AG10803 (cell line): ENCODE results near the gene VWA7.

Experiments used
- DNase-seq: peaks from one replicate; pipeline ENCODE4 v3.0.0; 2010; ENCODE audit warnings: low read depth
- H3K4me3 ChIP-seq: 2 replicates; pipeline ENCODE4 v1.5.1; 2011; ENCODE audit warnings: mild to moderate bottlenecking, low read length, control low read depth
- TF ChIP-seq, protein P1 (sequence below): conservative IDR thresholded peaks from 2 replicates; pipeline ENCODE4 v1.5.1; 2011; ENCODE audit warnings: mild to moderate bottlenecking, low read length, control low read depth, inconsistent platforms

Gene VWA7

GRCh38 chr6:31769684-31770371 lies 7.3 kb downstream of the VWA7 start:
- peak; percentile 50 for DNase-seq
- TF ChIP-seq, protein P1, sequence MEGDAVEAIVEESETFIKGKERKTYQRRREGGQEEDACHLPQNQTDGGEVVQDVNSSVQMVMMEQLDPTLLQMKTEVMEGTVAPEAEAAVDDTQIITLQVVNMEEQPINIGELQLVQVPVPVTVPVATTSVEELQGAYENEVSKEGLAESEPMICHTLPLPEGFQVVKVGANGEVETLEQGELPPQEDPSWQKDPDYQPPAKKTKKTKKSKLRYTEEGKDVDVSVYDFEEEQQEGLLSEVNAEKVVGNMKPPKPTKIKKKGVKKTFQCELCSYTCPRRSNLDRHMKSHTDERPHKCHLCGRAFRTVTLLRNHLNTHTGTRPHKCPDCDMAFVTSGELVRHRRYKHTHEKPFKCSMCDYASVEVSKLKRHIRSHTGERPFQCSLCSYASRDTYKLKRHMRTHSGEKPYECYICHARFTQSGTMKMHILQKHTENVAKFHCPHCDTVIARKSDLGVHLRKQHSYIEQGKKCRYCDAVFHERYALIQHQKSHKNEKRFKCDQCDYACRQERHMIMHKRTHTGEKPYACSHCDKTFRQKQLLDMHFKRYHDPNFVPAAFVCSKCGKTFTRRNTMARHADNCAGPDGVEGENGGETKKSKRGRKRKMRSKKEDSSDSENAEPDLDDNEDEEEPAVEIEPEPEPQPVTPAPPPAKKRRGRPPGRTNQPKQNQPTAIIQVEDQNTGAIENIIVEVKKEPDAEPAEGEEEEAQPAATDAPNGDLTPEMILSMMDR: peak; percentile 82
- H3K4me3 ChIP-seq: no peak overlapping the region

DNA sequence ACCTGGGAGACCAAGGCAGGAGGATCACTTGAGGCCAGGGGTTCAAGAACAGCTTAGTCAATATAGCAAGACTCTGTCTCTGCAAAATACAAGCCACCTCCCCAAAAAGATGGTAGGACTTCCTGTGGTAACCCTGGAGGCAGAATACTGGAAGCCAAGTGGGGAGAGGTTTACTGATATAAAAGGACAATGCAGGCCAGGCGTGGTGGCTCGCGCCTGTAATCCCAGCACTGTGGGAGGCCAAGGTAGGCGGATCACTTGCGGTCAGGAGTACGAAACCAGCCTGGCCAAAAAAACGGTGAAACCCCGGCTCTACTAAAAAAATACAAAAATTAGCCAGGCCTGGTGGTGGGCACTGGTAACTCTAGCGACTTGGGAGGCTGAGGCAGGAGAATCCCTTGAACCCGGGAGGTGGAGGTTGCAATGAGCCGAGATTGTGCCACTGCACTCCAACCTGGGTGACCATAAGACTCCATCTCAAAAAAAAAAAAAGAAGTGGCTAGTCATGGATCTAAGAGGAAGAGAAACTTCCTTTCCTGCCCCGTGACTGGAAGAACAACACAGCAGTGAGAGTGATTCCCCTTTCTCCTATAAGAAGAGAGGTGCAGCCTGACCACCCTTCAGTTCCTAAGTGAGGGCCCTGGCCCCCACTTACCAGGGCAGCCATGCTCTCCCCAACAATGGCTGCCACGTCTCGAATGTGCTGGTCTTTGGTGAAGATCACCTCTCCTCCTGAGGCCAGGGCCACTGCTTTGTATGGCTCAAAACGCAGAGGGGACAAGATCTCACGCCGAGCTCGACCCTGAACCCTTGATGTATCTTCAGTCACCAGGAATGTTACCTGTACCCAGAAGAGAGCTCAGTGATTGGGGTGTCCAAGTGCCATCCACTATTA lies 8.5 kb downstream of the VWA7 start:
- TF ChIP-seq, protein P1: no peak
- no peak overlapping the region for H3K4me3 ChIP-seq
- DNase-seq: no peak

DNA sequence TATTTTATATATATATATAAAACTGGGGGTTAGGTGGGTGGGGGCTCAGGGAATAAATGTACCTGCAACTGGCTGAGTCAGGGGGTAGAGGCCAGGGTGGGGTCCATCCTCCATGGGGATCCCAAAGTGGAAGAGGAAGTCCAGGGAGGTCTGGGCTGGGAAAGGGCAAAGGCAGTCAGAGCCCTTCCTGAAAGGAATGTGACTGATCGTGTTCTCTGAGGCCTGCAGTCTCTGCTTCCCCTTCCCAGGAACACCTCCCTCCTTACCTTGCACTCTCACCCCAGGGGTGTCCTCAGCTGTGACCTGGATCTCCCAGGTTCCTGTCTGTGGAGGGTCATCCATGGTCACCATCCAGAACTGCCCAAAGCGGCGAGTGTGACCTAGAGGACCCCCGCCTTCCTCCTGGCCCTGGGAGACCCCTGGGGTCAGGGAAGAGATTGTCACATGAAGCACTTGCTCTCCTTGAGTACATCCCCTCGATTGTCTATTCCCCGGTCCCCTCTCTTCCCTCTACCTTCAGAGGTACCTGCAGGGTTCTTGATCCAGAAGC lies 10.0 kb downstream of the VWA7 start:
- no peak overlapping the region for H3K4me3 ChIP-seq
- TF ChIP-seq, protein P1: no peak
- no peak for DNase-seq

DNA sequence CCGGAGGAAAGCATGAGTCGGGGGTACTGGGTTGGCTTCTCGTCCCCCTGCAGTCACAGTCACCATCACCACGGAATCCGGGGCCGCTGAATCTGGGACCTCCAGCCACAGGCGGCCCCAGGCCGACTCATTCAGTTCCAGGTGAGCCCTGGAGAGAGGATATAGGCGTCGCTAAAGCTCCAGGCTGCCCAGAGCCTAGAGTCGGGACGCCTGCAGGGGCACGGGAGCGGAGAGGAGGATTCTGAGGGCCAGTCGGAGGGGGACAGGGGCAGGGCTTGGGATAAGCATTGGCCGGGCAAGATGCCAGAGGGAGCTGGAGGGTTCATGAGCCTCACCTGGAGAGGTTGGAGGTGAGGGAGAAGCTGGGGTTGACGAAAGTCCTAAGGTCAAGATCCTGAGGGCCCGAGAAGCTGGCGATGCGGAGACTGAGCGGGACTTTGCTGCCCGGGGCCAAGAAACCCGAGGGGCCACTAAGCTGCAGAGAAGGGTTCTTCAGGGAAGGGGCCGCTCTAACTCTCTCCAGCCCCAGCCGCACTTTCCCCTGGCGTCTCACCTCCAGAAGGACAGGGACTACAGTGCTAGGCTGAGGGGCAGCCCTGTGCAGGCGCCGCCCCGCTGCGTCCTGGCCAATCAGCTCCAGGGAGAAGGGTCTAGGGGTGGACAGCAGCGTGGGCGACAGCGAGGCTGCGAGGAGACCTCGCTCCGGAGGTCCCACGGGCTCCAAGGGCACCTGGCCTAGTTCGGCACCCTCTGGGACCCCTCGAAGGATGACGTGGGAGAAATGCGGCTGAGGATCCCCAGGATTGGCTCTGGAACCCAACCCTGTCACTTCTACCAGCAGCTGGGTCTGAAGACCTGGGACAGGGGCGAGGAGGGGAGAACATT lies 11.0 kb downstream of the VWA7 start:
- DNase-seq: no peak
- TF ChIP-seq, protein P1: no peak
- peak overlapping the region; percentile 39 for H3K4me3 ChIP-seq

DNA sequence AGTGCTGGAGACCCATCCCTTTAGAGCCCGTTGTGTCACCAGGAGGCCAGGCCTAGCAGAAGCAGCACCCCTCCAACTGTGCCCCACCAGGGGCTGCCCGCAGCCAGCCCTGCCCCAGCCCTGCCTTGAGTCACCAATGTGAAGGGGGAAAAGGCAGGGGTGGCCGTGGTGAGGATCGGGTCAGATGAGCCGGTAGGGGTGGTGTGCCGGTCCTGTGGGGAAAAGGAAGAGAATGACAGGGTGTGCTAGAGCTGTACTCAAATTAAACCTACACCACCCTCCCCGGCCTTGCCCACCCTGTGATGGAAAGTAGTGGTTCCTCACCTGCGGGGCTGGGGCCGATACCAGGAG lies 11.6 kb downstream of the VWA7 start:
- H3K4me3 ChIP-seq: no peak overlapping the region
- TF ChIP-seq, protein P1: no peak
- DNase-seq: no peak

GRCh38 chr6:31764198-31764597 lies 12.9 kb downstream of the VWA7 start:
- H3K4me3 ChIP-seq: no peak overlapping the region
- TF ChIP-seq, protein P1: no peak
- no peak for DNase-seq
